ENCODE data around the gene DNAJC11.
A peak's percentile ranks its signal among the peaks of the same experiment; 100 is the strongest.
"Not testable (repeated sequence)": the region's sequence is repeated elsewhere in the genome, so short reads cannot be mapped to it uniquely, and the experiment has no call there.

DNAJC11 gene

GRCh38 chr1:6730473-6730872 is 28.9 kb upstream of the DNAJC11 start:
- H3K4me1 ChIP-seq (ENCODE audit: control insufficient read depth, insufficient read depth, low read length): no peaks in the 10 kb centered on the region
- no CpG with 5 or more reads among the region's 11 CpGs for WGBS (ENCODE audit: insufficient coverage, insufficient read length)

GRCh38 chr1:6727535-6727934 is 25.9 kb upstream of the DNAJC11 start:
- Histone ChIP-seq H3K4me1 (ENCODE audit: control insufficient read depth, insufficient read depth, low read length) (no peaks in the 10 kb centered on the region), H3K27ac (ENCODE audit: low read length) (no peak overlapping the region), H3K36me3 (ENCODE audit: control insufficient read depth, insufficient read depth, low read length) (no peaks in the 10 kb centered on the region), H3K9me3 (ENCODE audit: control insufficient read depth, insufficient read depth, low read length) (no peaks in the 10 kb centered on the region), H3K4me3 (ENCODE audit: low read length) (no peak overlapping the region), H3K27me3 (ENCODE audit: control insufficient read depth, insufficient read depth, low read length) (no peaks in the 10 kb centered on the region)
- WGBS (ENCODE audit: insufficient coverage, insufficient read length): no CpG with 5 or more reads among the region's 6 CpGs
- DNase-seq (ENCODE audit: low read depth, low spot score): no peak

More at GRCh38 chr1:6730473-6730872, 28.9 kb upstream of the DNAJC11 start:
- no peaks in the 10 kb centered on the region for H3K36me3 ChIP-seq (ENCODE audit: control insufficient read depth, insufficient read depth, low read length)
- no peak overlapping the region for H3K4me3 ChIP-seq (ENCODE audit: low read length)
- H3K9me3 ChIP-seq (ENCODE audit: control insufficient read depth, insufficient read depth, low read length): no peaks in the 10 kb centered on the region
- no peak for DNase-seq (ENCODE audit: low read depth, low spot score)
- H3K27me3 ChIP-seq (ENCODE audit: control insufficient read depth, insufficient read depth, low read length): no peaks in the 10 kb centered on the region
- no peak overlapping the region for H3K27ac ChIP-seq (ENCODE audit: low read length)

GRCh38 chr1:6726253-6726652 is 24.6 kb upstream of the DNAJC11 start:
- no peak for DNase-seq (ENCODE audit: low read depth, low spot score)
- no peak overlapping the region for H3K4me3 ChIP-seq (ENCODE audit: low read length)
- no peak overlapping the region for H3K27ac ChIP-seq (ENCODE audit: low read length)
- H3K9me3 ChIP-seq (ENCODE audit: control insufficient read depth, insufficient read depth, low read length): no peaks in the 10 kb centered on the region
- no CpG with 5 or more reads among the region's 7 CpGs for WGBS (ENCODE audit: insufficient coverage, insufficient read length)
- H3K36me3 ChIP-seq (ENCODE audit: control insufficient read depth, insufficient read depth, low read length): no peaks in the 10 kb centered on the region
- no peaks in the 10 kb centered on the region for H3K4me1 ChIP-seq (ENCODE audit: control insufficient read depth, insufficient read depth, low read length)
- H3K27me3 ChIP-seq (ENCODE audit: control insufficient read depth, insufficient read depth, low read length): no peaks in the 10 kb centered on the region

GRCh38 chr1:6724517-6725141 is 23.0 kb upstream of the DNAJC11 start:
- no peak overlapping the region for H3K27ac ChIP-seq (ENCODE audit: low read length)

GRCh38 chr1:6723621-6724428 is 22.2 kb upstream of the DNAJC11 start:
- Histone ChIP-seq H3K27me3 (ENCODE audit: control insufficient read depth, insufficient read depth, low read length) (no peaks in the 10 kb centered on the region), H3K4me1 (ENCODE audit: control insufficient read depth, insufficient read depth, low read length) (no peaks in the 10 kb centered on the region), H3K27ac (ENCODE audit: low read length) (no peak overlapping the region), H3K36me3 (ENCODE audit: control insufficient read depth, insufficient read depth, low read length) (no peaks in the 10 kb centered on the region), H3K9me3 (ENCODE audit: control insufficient read depth, insufficient read depth, low read length) (no peaks in the 10 kb centered on the region), H3K4me3 (ENCODE audit: low read length) (no peak overlapping the region)
- DNase-seq (ENCODE audit: low read depth, low spot score): no peak
- no CpG with 5 or more reads among the region's 17 CpGs for WGBS (ENCODE audit: insufficient coverage, insufficient read length)

More at GRCh38 chr1:6724517-6725141, 23.0 kb upstream of the DNAJC11 start:
- Histone ChIP-seq H3K4me1 (ENCODE audit: control insufficient read depth, insufficient read depth, low read length) (no peaks in the 10 kb centered on the region), H3K9me3 (ENCODE audit: control insufficient read depth, insufficient read depth, low read length) (no peaks in the 10 kb centered on the region), H3K4me3 (ENCODE audit: low read length) (no peak overlapping the region), H3K27me3 (ENCODE audit: control insufficient read depth, insufficient read depth, low read length) (no peaks in the 10 kb centered on the region), H3K36me3 (ENCODE audit: control insufficient read depth, insufficient read depth, low read length) (no peaks in the 10 kb centered on the region)
- no peak for DNase-seq (ENCODE audit: low read depth, low spot score)
- no CpG with 5 or more reads among the region's 9 CpGs for whole genome bisulfite sequencing (ENCODE audit: insufficient coverage, insufficient read length)

- WGBS (ENCODE audit: insufficient coverage, insufficient read length): no CpG with 5 or more reads among the region's 1 CpG
- H3K36me3 ChIP-seq (ENCODE audit: control insufficient read depth, insufficient read depth, low read length): no peaks in the 10 kb centered on the region
Observed at GRCh38 chr1:6711174-6711573, 9.6 kb upstream of the DNAJC11 start.

GRCh38 chr1:6704746-6705145 is 3.1 kb upstream of the DNAJC11 start:
- no peak overlapping the region for H3K4me3 ChIP-seq (ENCODE audit: low read length)
- H3K27ac ChIP-seq (ENCODE audit: low read length): no peak overlapping the region
- 0 out of 2 replicates have a peak, but pooled peaks cover 2% of the 10 kb centered on the region for H3K4me1 ChIP-seq (ENCODE audit: control insufficient read depth, insufficient read depth, low read length)
- H3K9me3 ChIP-seq (ENCODE audit: control insufficient read depth, insufficient read depth, low read length): no peaks in the 10 kb centered on the region
- H3K27me3 ChIP-seq (ENCODE audit: control insufficient read depth, insufficient read depth, low read length): no peaks in the 10 kb centered on the region
- WGBS (ENCODE audit: insufficient coverage, insufficient read length): no CpG with 5 or more reads among the region's 6 CpGs
- H3K36me3 ChIP-seq (ENCODE audit: control insufficient read depth, insufficient read depth, low read length): no peaks in the 10 kb centered on the region
- DNase-seq (ENCODE audit: low read depth, low spot score): no peak

More at GRCh38 chr1:6711174-6711573, 9.6 kb upstream of the DNAJC11 start:
- no peak overlapping the region for H3K4me3 ChIP-seq (ENCODE audit: low read length)
- no peaks in the 10 kb centered on the region for H3K4me1 ChIP-seq (ENCODE audit: control insufficient read depth, insufficient read depth, low read length)
- H3K27me3 ChIP-seq (ENCODE audit: control insufficient read depth, insufficient read depth, low read length): no peaks in the 10 kb centered on the region
- H3K27ac ChIP-seq (ENCODE audit: low read length): no peak overlapping the region
- DNase-seq (ENCODE audit: low read depth, low spot score): no peak
- H3K9me3 ChIP-seq (ENCODE audit: control insufficient read depth, insufficient read depth, low read length): no peaks in the 10 kb centered on the region; the same call in 1 of the 2 replicates

- Histone ChIP-seq H3K36me3 (ENCODE audit: control insufficient read depth, insufficient read depth, low read length) (no peaks in the 10 kb centered on the region), H3K9me3 (ENCODE audit: control insufficient read depth, insufficient read depth, low read length) (no peaks in the 10 kb centered on the region), H3K4me3 (ENCODE audit: low read length) (no peak overlapping the region), H3K27ac (ENCODE audit: low read length) (no peak overlapping the region), H3K27me3 (ENCODE audit: control insufficient read depth, insufficient read depth, low read length) (no peaks in the 10 kb centered on the region), H3K4me1 (ENCODE audit: control insufficient read depth, insufficient read depth, low read length) (0 out of 2 replicates have a peak, but pooled peaks cover 2% of the 10 kb centered on the region)
- no peak for DNase-seq (ENCODE audit: low read depth, low spot score)
- WGBS (ENCODE audit: insufficient coverage, insufficient read length): no CpG with 5 or more reads among the region's 4 CpGs
Observed at GRCh38 chr1:6703016-6703415, 1.4 kb upstream of the DNAJC11 start.

- DNase-seq (ENCODE audit: low read depth, low spot score): no peak
- no peak overlapping the region for H3K27ac ChIP-seq (ENCODE audit: low read length)
Observed at GRCh38 chr1:6700853-6701436, 671 bp downstream of the DNAJC11 start.

GRCh38 chr1:6699915-6700314 is 1.7 kb downstream of the DNAJC11 start:
- not testable (repeated sequence) for H3K4me1 ChIP-seq (ENCODE audit: control insufficient read depth, insufficient read depth, low read length); H3K4me3 ChIP-seq (ENCODE audit: low read length); H3K36me3 ChIP-seq (ENCODE audit: control insufficient read depth, insufficient read depth, low read length); H3K9me3 ChIP-seq (ENCODE audit: control insufficient read depth, insufficient read depth, low read length); DNase-seq (ENCODE audit: low read depth, low spot score); H3K27me3 ChIP-seq (ENCODE audit: control insufficient read depth, insufficient read depth, low read length); H3K27ac ChIP-seq (ENCODE audit: low read length)
- no CpG with 5 or more reads among the region's 4 CpGs for WGBS (ENCODE audit: insufficient coverage, insufficient read length)

More at GRCh38 chr1:6700853-6701436, 671 bp downstream of the DNAJC11 start:
- Histone ChIP-seq H3K27me3 (ENCODE audit: control insufficient read depth, insufficient read depth, low read length) (no peaks in the 10 kb centered on the region), H3K9me3 (ENCODE audit: control insufficient read depth, insufficient read depth, low read length) (no peaks in the 10 kb centered on the region), H3K36me3 (ENCODE audit: control insufficient read depth, insufficient read depth, low read length) (peaks cover 5% of the 10 kb centered on the region; the same call in 1 of the 2 replicates), H3K4me3 (ENCODE audit: low read length) (peak overlapping the region; percentile 95), H3K4me1 (ENCODE audit: control insufficient read depth, insufficient read depth, low read length) (0 out of 2 replicates have a peak, but pooled peaks cover 2% of the 10 kb centered on the region)
- no CpG with 5 or more reads among the region's 24 CpGs for WGBS (ENCODE audit: insufficient coverage, insufficient read length)

Measured in iPS DF 6.9 (cell line).